CD4-positive, alpha-beta T cell treated with Interferon alpha-2 for 1 hour (primary cell): ENCODE data around the gene TRAPPC4.
"Not testable (repeated sequence)": the region's sequence is repeated elsewhere in the genome, so short reads cannot be mapped to it uniquely, and the experiment has no call there.

ENCODE experiments used
- DNase-seq, 2 donors: peaks; one replicate each; pipeline ENCODE4 v3.0.0-alpha.2; 2020 to 2022

TRAPPC4 gene, protein sequence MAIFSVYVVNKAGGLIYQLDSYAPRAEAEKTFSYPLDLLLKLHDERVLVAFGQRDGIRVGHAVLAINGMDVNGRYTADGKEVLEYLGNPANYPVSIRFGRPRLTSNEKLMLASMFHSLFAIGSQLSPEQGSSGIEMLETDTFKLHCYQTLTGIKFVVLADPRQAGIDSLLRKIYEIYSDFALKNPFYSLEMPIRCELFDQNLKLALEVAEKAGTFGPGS

DNA sequence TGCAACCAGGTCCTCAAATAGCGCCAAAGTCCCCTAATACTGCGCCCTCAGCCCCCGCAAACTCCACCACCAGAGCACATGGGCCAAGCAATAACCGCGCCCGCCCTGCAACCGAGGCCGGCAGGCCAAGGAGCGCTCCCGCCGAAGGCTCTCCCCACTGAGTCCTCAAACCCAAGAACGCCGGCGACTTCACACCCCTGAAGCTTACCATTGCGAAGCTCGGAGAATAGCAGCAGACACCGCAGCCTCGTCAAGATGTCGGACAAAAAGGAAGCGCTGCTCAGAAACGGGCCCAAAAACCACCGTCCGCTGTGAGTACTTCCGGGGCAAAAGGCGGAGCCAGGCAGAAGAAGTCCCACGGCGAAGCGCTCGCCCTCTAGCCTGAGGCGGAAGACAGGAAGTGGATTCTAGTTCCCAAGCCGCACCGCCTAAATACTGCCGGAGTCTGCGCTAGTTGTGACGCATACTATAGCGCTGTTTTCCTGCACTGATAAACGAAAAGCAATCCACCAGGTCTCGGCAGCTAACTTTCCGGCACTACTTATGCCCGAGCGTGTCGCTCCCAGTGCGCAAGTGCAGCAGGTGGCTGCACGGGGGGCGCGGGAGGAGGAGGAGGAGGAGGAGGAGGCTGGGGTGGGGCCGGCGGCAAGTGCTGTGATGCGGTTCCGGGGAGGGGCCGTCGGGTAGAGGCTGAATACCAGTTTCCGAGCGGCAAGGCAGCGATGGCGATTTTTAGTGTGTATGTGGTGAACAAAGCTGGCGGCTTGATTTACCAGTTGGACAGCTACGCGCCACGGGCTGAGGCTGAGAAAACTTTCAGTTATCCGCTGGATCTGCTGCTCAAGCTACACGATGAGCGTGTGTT lies at the start of gene TRAPPC4, which contains the start of gene RPS25:
TSS of gene TRAPPC4 (plus strand) at position 693 of the 865 bp plus-strand sequence. CDS start at position 723, 30 bp downstream.
TSS of gene RPS25 (minus strand) at position 270 of the 865 bp plus-strand sequence. CDS start at position 211, 59 bp downstream.
- DNase-seq, result peak; percentile 95 to 96

- DNase-seq, result not testable (repeated sequence)
These were observed 49.1 kb upstream of the TRAPPC4 start for GRCh38 chr11:118969508-118969907.

- no peak for DNase-seq
These were observed 46.9 kb upstream of the TRAPPC4 start, which contains the start of gene FOXR1 for GRCh38 chr11:118971646-118972045. FOXR1 (plus strand) TSS chr11:118971761; CDS start chr11:118971932, 171 bp downstream.

- no peak for DNase-seq
These were observed 44.6 kb upstream of the TRAPPC4 start for GRCh38 chr11:118973985-118974384.

GRCh38 chr11:118975771-118976709 lies 42.5 kb upstream of the TRAPPC4 start:
- no peak for DNase-seq

DNA sequence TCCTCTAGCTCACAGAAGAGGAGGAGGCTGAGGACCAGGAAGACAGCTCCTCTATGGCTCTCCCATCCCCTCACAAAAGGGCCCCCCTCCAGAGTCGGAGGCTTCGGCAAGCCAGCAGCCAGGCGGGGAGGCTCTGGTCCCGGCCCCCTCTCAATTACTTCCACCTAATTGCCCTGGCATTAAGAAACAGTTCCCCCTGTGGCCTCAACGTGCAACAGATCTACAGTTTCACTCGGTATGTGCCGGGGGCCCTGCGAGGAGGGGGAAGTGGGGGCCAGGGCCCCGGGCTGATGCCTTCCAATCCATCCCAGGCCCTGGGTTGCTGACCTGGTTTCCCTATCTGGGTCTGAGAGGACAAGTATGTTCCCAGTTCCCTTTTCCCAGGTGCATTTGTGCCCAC lies 39.1 kb upstream of the TRAPPC4 start:
- DNase-seq, result no peak

DNA sequence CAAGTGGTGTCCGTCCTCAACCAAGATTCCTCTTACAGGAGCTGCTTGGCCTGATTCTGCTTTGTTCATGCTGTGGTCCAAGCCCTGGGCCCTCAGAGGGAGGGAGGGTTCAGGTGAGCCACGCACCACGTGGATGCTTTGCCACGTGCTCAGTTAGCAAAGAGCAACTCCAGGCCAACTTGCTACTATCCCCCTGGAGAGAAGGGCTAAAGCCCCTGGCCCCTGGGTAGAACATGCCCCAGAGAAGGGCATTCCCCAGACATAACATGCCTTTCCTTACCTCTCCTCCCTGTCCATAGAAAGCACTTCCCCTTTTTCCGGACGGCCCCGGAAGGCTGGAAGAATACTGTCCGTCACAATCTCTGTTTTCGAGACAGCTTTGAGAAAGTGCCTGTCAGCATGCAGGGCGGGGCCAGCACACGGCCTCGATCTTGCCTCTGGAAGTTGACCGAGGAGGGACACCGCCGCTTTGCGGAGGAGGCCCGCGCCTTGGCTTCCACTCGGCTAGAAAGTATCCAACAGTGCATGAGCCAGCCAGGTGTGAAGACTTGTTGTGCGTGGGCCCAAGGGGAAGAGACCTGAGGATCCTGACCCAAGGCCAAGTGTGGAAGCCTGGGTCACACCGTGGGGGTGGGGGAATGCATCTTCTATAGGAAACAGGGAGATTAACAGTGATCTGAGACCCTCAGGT lies 38.2 kb upstream of the TRAPPC4 start:
- DNase-seq, result no peak

GRCh38 chr11:118984337-118984736 lies 34.2 kb upstream of the TRAPPC4 start:
- not testable (repeated sequence) for DNase-seq

GRCh38 chr11:118984825-118985224 lies 33.7 kb upstream of the TRAPPC4 start:
- no peak for DNase-seq

DNA sequence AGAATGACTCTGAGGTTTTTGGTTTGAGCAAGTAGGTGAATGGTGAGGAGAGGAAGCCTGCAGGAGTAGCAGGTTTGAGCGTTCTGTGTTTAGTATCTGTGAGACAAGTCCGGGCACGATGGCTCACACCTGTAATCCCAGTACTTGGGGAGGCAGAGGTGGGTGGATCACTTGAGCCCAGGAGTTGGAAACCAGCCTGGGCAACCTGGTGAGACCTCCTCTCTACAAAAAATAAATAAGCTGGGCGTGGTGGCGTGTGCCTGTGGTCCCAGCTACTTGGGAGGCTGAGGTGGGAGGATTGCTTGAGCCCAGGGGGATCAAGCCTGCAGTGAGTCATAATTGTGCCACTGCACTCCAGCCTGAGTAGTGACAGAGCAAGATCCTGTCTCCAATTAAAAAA lies 30.3 kb upstream of the TRAPPC4 start:
- no peak for DNase-seq

- DNase-seq, result not testable (repeated sequence)
These were observed 27.0 kb upstream of the TRAPPC4 start for GRCh38 chr11:118991486-118992038.

- peak; percentile 17 to 55 for DNase-seq
These were observed 21.5 kb upstream of the TRAPPC4 start for GRCh38 chr11:118996926-118997626.

- peak; percentile 94 to 96 for DNase-seq
These were observed 20.8 kb upstream of the TRAPPC4 start, which contains the start of gene CENATAC for GRCh38 chr11:118997627-118998387. CENATAC (plus strand) TSS chr11:118998138; CDS start chr11:118998198, 60 bp downstream.

DNA sequence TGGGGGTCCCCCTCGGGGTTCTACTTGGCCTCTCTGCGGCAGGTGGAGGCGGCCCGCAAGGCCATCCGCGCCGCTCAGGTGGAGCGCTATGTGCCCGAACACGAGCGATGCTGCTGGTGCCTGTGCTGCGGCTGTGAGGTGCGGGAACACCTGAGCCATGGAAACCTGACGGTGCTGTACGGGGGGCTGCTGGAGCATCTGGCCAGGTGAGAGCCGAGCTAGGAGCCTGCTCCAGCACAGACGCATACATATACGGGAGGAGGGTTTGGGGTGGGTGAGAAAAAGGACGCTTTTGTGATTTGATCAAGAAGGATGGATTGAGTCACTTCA lies 20.2 kb upstream of the TRAPPC4 start:
- no peak for DNase-seq

GRCh38 chr11:118998822-118999221 lies 19.7 kb upstream of the TRAPPC4 start:
- DNase-seq, result no peak

- DNase-seq, result no peak
These were observed 17.7 kb upstream of the TRAPPC4 start for GRCh38 chr11:119000906-119001305.

DNA sequence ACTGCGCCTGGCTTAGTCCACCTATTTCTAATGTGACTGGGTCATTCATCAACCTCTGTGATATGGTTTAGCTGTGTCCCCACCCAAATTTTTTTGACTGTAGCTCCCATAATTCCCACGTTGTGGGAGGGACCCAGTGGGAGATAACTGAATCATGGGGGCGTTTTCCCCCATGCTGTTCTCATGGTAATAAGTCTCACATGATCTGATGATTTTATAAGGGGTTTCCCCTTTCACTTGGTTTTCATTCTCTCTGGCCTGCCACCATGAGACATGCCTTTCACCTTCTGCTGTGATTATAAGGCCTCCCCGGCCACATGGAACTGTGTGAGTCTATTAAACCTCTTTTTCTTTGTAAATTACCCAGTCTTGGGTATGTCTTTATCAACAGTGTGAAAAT lies 11.9 kb upstream of the TRAPPC4 start:
- no peak for DNase-seq

GRCh38 chr11:119011476-119012053 lies 7.0 kb upstream of the TRAPPC4 start:
- DNase-seq, result no peak

- no peak for DNase-seq
These were observed 5.9 kb upstream of the TRAPPC4 start for GRCh38 chr11:119012629-119013170.
